HG02571 (cell line): ENCODE measurements around the gene FOXG1.

Source experiments
- ATAC-seq: cut with Tn5 transposase; IDR thresholded peaks from one replicate; pipeline ENCODE4 v1.9.1; 2021; ENCODE audit warnings: mild to moderate bottlenecking, moderate library complexity; ENCODE audit not compliant: unreplicated experiment

FOXG1 gene

DNA sequence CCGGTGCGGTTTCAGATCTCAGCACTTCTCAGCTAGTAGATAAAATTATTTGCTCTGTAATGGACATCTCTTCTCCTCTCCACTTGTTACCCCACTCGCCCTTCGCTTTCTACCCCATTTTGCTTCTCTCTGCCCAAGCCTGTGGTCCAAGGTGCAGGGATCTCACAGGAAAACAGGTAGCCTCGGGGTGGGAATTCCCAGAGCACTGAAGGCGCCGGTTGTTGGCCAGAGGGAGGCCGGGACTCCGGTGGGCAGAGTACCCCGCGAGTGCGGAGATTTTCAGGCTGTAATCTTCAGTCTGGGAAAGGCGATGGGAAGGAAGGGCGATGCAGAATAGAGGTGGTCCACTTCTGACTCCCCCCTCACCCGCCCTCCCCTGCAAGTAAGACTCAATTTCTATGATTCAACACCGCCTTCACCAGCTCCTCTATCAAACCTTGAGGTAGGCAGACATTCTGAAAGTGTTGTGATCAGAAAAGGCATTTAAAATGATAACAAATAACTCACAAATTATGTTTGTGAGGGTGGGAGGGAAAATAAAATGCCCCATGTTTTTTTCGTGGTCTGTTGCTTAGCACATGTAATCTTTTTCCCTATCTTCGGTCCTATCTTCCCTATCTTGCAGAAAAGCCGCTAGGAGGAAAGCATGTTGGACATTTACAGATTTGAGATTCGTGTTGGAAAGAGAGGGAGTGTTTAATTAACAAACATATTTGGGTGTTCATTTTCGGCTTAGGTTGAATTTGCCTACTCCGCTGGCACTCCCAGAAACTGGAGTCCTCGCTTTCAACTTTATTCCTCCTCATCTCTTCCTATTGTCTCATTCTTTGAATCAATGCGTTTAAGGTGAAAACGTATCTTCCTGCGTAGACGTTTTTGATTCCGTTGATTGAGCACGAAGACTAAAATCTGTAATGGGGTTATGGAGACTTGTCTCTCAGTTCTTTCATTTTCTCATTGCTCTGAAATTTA, 8.5 kb downstream of the FOXG1 start:
- no peak for ATAC-seq

DNA sequence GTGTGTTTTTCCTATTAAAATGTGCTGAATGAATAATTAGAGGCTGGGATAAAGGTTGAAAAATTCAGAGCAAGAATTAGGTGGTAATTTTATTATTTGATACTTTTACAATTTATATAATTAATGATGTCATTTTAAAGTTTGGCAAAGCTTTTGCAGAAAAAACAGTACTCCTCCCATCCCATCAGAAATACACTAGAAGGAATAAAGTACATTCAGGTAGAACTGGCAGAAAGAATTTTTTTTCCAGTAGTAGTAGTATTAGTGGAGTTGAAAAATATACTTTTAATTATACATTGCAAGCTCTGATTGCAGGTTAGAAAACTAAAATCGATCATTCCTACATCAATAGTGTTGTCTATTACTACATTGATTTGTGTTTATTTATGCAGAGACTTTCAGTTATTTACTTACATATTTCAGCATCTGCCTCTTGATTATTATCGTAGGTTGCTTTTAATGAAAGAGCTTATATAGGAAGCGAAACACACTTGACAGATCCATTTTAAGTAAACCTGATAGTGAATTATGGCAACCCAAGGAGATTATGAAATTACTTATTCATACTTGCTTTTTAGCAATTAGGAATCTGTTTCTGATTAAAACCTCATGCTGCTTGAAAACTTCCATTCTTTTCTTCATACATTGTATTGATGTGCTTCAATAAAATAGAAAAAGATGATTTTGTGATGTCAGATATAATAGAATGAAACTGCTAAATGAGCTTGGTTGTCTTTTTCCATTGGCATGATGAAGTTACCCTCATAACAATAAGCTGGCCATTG, 10.1 kb downstream of the FOXG1 start:
- no peak for ATAC-seq

DNA sequence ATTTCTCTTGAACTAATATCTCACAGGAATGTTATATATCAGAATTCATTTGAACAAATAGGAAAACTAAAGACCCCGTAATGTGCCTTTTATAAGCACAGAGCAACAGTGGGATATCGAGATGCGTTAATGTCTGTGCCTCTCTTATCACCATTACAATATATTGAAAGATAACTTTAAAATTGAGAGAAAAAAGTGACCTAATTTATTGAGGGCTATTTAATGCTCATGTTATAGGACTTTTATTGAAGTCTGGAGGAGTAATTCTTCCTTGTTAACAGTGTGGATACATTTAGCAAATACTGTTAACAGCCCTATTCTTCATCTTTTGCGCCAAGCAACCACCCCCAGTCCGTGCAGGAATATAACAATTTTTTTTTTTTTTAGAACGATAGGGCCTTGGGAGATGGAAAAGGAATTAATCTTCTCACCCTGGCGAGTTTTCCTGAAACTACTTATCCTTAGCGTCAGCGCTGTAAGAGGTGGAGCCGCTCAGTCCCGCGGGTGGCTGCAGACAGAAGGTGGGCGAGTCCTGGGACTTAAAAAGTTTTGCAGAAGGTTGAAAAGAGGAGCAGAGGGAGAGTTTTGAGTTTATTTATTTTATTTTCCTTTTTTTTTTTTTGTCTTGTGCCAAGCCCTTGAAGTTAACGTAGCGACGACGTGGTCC, 11.0 kb downstream of the FOXG1 start:
- no peak for ATAC-seq

DNA sequence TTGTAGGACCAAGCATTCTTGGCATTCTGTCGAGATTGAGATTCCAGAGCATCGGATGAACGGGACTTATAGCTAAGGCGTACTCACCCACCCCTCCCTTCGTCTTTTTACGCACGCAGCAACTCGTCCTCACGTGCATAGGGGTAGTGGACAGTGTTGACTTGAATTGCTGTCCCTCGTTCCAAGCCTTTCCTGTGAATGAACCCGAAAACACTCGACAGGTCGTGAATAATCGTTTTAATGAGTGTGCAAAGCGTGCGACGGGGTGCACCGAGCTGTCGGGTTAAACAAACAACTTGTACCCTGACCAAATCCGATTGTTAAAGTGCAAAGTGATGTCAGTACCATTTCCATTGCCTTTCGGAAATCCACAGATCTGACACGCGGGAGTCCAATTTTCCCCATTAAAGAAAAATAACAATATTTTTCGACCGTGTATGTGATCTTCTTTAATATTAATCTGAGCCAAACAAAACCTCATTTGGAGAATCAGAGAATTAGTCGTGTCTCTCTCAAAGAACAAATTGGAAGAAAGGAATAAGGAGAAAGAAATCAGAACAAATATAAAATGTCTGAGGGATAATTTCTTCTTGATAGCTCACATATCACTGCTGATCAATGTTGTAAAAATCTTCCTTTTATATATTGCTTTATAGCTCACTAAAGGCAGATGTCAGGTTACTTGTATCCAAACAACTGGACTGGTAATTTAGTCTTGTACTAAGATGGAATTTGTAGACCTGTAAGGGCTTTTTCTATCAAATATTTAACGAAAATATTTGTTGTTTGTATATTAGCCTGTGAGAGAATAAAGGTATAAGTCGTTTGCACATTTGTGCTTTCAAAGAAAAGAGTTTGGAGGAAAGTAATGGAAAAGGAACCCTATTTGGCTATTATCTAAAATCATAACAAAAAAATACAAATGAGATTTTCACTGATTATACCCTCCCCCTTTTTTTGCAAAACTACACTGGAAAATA, 11.8 kb downstream of the FOXG1 start:
- no peak for ATAC-seq

DNA sequence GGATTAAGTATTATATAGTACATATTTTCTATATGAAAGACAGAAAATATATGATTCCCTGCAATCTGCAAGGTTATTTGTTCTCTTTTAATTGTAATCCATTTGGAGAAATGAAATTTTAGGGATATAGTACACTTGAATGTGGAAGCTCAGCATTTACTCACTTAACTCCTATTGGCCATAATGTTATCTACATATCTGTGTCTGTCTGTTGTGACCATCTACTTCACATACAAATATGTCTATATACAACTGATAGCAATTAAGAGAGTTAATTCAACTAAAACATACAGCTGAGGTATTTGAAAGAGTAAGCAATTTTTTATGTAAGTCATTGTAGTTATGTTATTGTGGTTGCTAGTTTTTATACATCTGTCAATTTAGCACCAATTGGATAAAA, 12.9 kb downstream of the FOXG1 start:
- ATAC-seq, result no peak

DNA sequence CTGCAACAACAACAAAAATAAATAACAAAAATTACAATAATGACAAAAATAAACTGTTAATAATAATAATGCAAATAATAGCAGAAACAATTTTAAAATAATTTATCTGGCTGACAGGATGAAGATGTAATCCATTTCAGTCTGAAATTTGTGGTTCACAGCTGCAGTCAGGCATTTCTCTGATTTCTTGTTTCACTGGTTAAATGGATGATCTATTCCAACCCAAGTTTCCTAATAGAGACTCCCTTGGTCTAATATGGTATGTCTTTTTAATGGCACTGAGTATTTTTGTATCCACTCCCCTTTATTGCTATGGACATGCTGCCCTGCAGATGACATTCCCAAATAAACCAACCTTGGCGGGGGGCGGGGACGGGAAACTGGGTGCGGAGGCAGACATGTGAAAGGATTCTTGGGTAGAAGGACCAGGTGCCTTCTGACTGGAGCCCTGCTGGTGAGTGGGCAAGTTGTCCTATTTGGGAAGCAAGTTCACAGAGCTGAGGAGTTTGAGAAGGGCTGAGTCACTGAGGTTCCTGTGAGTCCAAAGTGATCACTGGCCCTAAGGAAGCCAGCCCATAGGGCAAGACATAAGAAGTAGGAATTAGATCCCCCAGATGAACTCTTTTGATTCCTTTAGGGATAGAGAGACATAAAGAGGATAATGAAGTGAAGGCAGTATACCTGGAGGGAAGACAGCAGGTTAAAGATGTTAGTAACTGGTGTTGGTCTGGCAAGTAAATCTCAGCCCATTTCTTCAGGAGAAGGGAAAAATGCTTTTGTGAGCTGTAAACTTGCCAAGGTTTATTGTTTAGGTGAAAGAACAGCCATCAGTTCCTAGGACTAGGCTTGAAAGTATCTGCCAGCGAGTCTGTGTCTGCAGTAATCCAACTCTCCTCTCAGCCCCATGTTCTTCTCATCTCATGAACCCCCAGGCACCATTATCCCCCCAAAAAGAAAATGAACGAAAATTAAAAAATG, 14.5 kb downstream of the FOXG1 start:
- no peak for ATAC-seq

DNA sequence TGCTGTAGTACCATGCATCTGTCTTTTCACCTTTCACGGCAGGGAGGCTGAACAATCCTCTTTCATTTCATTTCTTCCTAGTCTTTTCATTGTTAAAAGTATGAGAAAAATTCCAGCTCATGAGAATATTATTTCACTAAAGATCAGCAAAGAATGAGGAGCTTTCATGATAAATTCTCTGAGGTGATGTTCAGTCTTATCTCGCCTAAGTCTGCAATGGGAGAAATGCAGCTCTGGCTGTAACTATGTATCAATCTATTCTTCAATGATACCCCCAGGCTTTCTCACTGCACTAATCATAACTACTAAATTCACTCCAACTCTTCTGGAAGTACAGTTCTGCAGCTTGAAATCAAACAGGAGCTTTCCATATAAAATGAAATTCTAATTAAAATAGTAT, 15.7 kb downstream of the FOXG1 start:
- no peak for ATAC-seq

DNA sequence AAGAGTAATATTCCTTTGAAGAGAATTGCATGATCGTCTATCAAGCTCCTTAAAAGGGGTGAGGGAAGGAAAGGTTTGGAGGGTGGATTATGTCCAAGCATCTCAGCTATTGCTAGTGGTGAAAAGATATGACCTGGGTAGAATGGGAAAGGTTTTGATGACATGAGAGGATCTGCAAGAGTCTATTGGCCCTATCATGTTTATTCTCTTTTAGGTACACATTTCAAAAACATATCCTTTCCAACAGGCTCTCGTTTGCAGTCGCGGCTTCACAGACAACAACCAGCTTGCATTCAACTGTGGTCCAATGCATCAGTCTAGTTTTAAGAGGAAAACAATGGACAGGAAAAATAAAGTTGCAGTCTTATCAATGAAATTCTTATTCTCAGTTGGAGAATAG, 17.1 kb downstream of the FOXG1 start:
- no peak for ATAC-seq

DNA sequence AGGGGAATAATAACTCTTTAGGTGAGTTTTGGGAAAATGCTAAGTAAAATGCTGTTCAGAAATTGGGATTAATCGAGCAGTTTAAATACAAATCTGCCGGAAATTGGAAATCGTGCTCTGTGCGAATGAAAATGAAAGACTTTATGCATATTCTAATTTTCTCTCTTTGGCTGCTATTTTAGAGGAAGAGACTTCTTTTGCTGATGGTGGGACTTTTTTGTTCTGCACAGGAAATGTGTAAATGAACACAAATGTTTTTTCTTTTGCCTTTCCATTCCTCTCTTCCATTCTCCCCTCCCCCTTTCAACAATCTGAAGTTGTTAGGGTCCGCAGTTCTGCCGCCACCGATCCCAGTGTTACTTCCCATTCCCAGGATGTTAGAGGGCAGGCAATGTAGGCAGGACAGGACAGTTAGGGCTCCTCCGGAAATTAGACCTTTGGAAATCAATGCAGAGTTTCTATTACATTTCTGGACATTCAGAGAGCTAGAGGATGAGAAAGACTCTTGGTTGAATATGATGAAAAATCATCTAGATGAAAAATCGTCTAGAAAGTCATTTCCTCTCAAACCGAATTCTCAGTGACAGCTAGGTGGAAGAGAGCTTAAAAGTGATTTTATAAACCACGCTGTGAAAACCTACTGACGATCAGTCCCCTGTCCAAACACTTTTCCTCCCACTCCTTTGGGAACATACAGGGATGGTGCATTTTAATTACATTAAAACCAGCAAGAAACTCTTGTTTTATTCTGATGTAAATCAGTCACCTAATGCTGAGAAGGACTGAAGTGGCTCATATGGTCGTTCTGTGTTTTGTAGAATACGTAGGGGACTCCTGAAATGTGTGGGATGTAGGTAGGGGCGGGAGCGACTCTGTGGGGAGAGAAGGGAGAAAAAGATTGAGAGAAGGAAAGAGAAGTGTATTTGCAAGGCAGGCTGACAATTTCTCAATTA, 17.8 kb downstream of the FOXG1 start:
- ATAC-seq, result no peak

DNA sequence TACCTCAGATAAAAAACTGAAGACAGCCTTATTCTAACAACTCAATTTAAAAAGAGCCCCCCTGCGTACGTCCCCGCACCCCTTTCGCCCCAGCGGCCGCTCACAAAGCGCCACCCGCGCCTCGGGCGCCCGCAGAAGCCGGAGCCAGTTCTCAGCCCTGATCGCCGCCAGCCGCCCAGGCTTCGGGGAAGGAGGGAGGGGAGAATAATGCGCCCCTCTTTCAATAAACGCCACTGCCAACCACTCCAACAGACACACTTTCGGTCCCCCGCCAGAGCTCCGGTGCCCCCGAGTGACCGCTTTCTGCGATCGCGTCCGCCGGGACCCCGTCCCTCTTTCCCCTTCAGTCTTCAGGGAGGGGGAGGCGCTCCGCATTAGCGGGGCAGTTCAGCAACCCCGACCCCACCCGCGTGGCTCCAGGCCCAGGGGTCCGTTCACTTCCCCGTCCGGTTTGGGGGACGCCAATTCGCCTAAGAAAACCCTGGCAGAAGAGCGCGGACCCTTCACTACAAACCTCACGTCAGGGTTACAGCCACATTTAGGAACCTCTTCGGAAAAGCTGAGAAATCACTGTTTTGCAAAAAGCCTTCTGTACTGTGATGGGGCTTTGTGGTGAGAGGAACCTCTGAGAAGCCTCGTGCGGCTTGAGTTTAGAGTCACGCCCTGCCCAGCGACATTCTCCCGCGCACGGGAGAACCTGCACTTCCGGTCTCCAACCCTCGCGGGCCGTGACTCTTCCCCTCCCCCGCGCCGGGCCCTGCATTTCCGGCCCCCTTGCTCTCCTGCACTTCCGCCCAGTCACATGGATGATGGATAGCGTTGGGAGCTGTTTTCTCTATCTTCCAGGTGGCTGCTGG, 18.7 kb downstream of the FOXG1 start:
- no peak for ATAC-seq

DNA sequence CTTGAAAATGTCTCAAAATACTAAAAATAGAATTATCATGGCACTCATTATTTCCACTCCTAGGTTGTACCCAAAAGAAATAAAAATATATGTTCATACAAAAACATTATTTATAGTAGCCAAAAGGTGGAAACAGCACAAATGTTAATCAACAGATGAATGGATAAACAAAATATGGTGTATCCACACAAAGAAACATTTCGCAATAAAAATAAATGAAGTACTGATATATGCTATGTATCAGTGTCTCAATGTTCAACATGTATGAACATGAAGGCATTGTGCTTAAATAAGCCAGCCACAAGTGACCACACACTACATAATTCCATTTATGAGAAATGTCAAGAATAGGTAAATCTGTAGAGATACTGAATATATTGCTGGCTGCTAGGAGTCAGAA, 40.9 kb downstream of the FOXG1 start:
- ATAC-seq, result no peak

DNA sequence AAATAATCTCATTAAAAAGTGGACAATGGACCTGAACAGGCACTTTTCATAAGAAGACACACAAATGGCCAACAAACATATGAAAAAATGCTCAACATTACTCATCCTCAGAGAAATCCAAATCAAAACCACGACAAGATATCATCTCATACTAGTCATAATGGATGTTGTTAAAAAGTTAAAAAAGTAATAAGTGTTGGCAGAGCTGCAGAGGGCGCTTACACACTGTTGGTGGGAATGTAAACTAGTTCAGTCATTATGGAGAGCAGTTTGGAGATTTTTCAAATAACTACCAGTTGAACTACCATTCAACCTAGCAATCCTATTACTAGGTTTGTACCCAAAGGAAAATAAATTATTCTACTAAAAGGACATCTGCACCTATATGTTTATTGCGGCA, 47.2 kb downstream of the FOXG1 start:
- ATAC-seq, result no peak
